ENCODE measurements around the gene PFKM.

PFKM gene

GRCh38 chr12:48189331-48190125 is 70.4 kb downstream of the PFKM start:
- DNase-seq = peak; percentile 40

- no peak for DNase-seq
Measured at GRCh38 chr12:48191096-48191495, 71.9 kb downstream of the PFKM start.

DNA sequence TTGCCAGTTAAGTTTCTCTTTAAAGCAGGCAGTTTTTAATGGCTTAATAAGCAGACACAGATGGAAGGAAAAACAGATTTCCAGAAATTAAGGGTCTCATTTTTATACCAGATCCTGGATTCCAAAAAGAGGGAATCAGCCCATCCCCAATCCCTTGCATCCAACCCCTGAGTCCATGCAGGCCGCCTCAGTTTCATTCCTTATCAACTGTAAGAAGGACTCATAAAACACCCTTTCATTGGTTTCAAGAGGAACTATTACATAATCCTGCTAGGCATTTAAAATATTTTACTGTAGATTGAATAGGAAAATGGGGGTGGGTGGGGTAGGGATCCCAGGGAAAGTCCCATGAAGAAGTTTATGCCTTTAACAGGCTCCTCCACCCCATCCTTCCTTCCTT is 73.7 kb downstream of the PFKM start:
- DNase-seq = no peak

DNA sequence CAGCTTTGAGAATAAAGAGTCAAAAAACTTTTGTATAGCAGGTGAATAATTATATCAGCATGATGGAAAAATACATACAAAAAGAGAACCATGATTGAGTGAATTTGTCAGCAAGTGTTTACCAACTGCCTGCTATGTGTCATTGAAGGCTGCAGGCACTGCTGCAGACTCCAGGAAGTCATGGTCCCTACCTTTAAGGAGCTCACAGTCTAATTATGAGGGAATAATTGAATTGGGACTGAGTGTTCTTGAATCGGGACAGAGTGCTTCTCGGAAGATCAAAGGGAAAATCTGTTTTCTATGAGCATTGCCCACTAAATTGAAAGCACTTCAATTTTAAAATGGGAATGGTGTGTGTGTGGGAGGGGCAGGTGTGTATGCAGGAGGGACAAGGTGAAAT is 74.5 kb downstream of the PFKM start:
- no peak for DNase-seq

- no peak for DNase-seq
Measured at GRCh38 chr12:48194799-48195201, 75.6 kb downstream of the PFKM start.
